HG03196 (cell line): ENCODE measurements around the gene SCN7A.
"Not testable (repeated sequence)": the region's sequence is repeated elsewhere in the genome, so short reads cannot be mapped to it uniquely, and the experiment has no call there.

Source experiments
- ATAC-seq: cut with Tn5 transposase; IDR thresholded peaks from one replicate; pipeline ENCODE4 v1.9.1; 2021; ENCODE audit not compliant: unreplicated experiment

The SCN7A gene

DNA sequence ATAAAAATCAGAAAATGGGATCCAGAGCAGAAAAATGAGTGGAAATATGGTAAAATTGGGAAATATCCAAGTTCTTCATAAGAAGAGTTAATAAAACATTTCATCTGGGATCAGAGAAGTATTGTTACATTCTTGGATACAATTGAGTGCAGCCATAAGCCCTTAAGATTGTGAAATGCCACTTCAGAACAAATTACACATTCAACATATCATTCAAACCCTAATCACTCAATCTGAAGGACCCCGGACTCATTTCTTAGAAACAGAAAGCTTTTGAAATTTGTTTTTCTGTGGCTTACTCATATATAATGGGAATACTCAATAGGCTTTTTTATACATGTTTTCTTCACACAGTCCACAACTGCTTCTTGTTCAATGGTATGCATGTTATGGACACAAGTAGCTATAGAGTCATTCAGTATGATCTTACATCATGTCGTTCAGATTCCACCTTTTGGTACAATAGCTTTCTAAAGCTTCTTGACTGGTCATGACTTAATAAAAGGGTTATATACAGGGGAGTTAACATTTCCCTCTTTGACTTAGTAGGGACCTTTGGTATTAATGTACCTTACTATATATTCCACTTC lies 39.9 kb downstream of the SCN7A start:
- no peak for ATAC-seq

DNA sequence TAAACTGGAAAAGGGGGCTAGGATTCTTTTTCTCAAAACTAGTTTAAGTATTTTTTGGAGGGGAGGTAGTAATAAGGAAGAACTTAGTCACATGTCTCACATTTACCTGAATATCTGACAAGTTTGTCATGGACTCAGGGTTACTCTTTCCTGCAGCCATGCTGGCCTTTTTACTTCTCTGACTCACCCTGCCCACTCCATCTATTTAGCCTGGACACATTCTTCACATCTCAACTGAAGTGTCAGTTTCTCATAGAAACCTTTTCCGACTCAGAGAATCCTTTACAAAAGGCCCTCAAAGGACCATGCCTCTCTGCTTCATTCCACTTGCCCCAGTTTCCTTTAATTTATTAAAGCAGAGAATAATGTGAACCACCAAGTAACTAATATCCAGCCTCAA lies 42.6 kb downstream of the SCN7A start:
- no peak for ATAC-seq

DNA sequence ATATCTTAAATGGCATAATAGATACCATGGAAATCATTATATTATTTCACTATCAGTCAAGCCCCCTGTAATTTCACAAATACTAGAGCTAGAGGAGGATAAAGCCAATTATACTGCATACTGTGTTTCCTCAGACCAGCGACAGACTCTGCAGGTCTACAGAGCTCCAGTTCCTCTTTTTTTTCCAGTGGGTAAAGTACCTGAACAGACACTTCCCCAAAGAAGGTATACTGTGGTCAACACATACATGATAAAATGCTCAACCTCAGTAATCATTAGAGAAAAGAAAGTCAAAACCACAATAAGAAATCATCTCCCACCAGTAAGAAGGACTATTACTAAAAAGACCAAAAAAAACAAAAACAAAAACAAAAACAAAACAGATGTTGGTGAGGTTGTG lies 44.6 kb downstream of the SCN7A start:
- no peak for ATAC-seq

DNA sequence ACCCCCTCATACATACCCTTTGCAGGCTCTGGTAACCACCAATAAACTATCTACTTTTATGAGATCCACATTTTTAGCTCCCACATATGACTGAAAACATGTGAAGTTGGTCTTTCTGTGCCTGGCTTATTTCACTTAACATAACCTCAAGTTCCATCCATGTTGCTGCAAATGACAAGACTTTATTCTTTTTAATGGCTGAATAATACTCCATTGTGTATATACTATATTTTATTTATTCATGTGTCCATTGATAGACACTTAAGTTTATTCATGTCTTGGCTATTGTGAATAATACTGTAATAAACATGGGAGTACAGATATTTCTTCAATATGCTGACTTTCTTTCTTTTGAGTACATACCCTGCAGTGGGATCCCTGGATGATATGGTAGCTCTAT lies 45.9 kb downstream of the SCN7A start:
- no peak for ATAC-seq

DNA sequence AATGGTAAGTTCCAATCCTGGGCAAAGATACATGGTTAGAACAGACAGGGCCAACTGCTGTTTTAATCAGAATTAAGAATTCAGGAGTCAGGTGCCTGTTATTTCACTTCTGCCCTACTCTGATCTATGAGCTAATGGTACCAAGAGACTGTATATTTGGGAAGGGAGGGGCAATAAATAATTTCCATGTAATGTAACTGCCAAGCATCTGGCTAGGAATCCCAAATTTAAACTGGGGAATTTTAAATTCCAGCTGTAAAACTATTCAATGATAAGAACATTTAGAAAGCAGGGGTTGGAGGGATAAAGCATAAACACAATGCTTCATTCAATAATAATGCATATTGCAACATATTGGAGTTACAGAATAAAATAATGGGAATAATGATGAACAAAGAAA lies 49.7 kb downstream of the SCN7A start:
- no peak for ATAC-seq

DNA sequence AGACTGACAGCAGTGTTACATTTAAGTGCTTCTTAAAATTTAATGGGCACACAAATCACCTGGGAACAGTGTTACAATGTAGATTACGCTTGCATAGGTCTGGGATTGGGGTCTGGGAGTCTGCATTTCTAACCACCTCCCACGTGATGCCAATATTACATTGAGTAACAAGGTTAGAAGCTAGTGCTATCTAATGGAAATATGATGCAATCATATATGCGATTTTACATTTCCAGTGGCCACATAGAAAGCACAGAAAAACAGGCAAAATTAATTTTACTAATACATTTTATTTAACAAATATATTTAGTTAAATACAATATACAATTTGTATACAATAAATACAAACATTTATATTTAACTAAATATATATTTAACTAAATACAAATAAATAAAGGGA lies 53.7 kb downstream of the SCN7A start:
- ATAC-seq, result no peak

DNA sequence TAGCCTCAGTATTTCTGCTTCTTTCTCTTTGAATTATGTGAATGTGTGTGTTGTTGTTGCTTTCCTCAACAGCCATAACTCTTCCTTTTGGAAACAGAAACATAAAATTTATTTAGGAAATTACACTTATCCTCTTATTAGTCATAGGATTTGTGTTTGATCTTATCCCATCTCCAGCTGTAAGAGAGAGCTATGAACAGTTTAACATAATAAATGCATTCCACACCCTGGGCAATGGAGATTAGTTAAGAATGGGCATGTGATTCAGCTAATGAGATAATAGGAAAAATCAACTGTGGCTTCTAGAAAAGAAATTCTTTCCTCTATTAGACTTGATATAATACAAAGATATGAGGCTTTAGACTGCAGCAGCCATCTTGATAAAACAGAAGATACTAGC lies 55.0 kb downstream of the SCN7A start:
- no peak for ATAC-seq

DNA sequence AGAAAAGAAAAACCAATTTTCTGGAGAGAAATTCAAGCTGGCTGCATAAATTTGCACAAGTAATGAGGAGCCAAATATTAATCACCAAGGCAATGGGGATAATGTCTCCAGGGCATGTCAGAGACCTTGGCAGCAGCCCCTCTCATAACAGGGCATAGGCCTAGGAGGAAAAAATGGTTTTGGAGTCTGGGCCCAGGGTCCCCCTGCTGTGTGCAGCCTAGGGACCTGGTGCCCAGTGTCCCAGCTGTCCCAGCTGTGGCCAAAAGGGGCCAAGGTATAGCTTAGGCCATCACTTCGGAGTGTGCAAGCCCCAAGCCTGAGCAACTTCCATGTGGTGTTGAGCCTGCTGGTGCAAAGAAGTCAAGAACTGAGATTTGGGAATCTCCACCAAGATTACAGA lies 57.1 kb downstream of the SCN7A start:
- no peak for ATAC-seq

DNA sequence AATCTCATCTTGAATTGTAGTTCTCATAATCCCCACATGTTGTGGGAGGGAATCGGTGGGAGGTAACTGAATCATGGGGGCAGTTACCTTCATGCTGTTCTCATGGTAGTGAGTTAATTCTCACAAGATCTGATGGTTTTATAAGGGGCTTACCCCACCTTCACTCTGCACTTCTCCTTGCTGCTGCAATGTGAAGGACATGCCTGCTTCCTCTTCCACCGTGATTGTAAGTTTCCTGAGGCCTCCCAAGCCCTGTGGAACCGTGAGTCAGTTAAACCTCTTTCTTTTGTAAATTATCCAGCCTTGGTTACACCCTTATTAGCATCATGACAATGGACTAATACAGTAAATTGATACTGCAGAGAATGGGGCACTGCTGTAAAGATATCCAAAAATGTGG lies 57.9 kb downstream of the SCN7A start:
- ATAC-seq, result no peak

DNA sequence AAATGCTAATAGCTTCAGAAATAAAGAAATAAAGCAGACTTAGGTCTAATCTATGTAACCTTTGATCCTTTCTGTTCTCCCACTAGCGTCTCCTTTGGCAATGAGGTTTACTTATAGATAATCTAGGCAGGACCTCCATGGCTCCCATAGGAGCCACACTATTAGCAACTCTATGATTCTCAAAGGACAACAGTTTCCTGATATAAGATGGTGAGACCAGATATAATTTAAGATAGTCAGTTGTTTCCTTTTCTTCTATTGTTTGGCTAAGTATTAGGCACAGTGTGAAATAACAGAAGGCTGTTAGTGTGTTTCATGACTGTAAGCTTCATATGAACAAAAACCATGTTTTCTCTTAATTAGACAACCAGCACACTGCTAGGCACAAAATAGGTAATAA lies 59.6 kb downstream of the SCN7A start:
- ATAC-seq, result no peak

DNA sequence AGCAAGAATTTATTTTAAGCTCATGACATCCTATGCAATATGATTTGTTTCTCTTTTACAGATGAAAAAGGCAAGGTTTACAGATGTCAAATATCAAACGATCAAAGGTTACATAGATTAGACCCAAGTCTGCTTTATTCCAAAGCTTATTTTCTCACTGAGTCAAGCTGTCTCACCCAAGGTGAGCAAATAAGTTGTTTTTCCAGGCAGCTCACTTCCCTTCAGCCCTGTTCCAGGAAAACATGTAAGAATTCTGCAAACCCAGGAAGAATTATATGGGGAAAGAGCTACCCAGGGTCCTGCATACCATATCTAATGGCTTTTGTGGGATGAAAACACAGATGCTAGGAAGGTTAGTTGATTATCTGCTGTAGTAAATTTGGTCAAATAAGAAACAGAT lies 60.6 kb downstream of the SCN7A start:
- no peak for ATAC-seq

DNA sequence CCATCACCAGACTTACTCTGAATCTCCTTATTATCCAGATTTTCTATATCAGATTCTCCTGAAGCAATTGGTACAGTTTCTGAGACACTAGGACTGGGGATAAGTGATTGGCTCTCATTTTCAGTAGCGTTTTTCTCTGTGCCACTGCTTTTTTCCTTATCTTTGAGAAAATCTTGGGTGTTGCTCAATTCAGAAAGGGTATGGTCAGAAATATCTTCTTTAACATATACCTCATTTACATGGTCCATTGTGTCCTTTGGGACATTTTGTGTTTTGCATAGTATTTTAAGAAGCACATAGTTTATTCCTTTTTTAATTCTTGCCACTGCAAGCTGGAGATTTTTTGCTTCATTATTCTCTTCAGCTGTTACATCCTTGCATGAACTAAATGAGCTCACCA lies 61.7 kb downstream of the SCN7A start:
- no peak for ATAC-seq

DNA sequence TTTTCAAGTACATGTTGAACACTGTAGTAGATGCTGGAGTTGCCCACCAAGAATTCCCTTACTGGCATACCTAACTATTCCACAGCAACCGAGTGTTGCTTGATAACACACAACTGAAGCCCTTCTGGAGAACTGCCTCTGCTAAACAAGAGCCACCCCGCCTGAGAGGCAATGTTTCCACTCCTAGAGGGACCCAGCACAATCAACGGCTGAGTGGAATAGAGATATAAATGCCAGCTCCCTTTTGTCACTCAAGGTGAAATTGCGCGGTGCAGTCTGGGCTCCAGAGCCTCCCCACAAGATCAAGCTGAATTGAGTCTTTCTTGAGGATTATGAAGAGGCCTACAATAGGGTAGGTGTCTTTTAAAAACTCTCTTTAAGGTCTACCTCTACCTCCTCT lies 69.2 kb downstream of the SCN7A start:
- ATAC-seq, result no peak

DNA sequence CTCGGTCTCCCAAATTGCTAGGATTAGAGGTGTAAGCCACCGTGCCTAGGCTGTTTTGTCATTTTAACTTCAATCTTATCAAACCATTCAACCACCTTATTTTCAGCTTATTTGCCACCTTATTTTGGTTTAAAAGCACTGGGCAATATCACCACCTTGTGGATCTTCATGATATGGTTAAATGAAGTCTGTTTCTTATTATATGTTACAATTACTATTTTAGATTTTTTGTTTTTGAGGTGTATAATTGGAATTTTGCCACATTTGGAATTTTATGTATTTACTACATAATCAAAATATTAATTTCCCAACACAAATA lies 74.5 kb downstream of the SCN7A start:
- no peak for ATAC-seq

DNA sequence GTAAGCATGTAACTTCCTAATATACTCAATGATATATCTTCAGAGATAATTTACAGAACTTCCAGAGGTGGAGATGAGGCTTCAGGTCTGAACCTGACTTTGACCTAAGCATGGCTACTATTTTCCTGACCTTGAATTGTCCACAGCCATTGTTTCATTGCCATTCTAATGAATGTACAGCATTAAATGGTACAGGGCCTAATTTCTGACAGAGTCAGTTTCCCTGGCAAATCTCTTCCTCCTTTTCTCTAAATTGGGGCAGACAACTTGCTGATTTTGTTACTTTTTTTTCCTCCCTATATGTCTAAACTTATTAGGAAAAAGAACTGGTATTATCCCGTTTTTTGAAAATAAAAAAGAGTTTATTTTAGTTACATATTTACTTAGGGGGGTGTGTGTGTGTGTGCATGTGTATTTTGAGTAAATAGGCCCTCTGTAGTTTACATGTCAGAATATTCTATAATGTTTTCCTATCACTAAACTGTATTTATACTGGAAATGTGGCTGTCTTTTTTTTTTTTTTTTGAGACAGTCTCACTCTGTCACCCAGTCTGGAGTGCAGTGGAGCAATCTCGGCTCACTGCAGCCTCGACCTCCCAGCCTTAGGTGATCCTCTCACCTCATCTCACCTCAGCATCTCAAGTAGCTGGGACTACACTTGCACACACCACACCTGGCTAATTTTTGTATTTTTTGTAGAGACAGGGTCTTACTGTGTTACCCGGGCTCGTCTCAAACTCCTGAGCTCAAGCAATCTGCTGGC lies 75.0 kb downstream of the SCN7A start:
- ATAC-seq, result no peak

DNA sequence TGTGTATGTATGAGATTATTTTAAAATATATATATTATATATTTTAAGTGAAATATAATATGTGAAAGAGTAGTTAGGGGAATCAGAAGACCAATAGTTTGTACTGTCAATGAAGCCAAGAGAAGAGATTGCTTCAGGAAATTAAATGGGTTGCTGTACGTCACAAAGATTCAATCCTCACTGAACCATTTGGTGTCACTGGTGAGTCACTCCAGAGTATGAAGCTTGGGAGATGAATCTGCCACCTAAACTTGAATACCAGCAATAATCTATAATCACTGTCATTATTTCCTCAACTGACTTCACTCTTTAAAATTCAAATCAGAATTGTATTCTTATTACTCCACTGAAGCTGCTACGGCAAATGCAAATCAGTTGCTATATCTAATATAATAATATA lies 76.4 kb downstream of the SCN7A start:
- no peak for ATAC-seq

DNA sequence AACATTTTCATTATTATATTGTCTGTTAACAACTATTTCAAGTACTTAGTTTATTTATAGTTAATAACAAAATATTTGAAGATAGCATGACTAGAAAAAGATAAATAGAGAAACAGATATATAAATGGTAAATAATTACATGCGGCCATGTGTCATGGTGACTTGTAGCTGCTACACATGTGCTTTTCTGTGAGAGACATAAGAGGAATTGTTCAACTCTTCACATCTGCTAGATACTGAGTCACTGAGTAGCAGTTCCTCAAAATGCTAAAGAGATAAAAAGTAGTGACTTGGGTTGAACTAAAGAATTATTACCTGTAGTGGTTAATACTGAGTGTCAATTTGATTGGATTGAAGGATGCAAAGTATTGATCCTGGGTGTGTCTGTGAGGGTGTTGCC lies 80.8 kb downstream of the SCN7A start:
- no peak for ATAC-seq

DNA sequence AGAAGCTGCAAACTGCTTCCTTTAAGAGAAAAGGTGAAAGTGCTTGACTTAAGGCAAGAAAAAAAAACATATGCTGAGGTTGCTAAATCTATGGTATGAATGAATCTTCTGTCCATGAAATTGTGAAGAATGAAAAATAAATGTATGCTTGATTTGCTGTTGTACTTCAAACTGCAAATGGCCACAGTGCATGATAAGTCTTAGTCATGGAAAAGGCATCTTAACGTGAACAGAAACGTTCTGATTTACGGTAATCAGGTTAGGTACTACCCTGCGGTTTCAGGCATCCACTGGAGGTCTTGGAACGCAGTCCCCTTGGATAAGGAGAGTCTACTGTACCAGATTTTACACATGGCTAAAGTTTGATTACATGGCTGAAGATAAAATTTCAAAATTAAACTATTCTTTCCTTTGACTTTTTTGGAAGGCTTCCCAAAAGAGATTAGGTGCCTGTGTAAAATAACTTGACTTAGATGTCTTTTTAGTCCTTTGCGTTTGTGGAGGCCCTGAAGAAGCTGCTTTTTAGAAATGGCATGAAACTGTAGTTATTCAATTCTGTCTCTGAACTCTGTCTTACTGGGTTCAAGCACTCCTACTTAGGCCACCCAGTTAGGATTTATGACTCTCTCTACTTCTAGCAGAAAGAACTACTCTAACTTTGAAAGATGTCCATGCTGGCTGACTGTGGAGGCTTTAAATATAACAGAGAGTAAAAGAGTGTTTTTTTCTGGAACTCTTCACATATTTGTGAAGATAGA lies 82.4 kb downstream of the SCN7A start:
- ATAC-seq, result no peak

DNA sequence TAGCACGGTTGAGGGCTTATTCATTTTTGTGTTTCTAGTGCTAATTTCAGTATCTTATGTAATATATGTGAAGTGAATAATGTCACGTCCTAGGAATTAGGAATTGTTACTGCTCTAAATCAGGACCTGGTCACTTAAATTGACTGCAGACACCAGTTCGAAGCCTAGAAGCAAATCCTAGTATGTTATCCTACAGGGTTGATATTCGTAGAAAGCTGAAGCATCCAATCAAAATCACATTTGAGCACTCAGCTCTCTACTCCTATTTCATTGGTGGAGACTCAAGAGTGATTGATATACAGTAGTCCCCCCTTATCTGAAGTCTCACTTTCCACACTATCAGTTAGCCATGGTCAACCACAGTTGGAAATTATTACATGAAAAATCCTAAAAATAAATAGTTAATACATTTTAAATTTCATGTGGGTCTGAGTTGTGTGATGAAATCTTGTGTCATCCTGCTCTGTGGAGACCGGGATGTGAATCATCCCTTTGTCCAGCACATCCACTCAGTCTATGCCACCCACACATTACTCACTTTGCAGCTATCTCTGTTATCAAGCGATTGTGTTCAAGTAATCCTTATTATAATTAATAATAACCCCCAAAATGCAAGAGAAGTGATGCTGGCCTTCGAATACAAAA lies 83.1 kb downstream of the SCN7A start:
- ATAC-seq, result no peak

DNA sequence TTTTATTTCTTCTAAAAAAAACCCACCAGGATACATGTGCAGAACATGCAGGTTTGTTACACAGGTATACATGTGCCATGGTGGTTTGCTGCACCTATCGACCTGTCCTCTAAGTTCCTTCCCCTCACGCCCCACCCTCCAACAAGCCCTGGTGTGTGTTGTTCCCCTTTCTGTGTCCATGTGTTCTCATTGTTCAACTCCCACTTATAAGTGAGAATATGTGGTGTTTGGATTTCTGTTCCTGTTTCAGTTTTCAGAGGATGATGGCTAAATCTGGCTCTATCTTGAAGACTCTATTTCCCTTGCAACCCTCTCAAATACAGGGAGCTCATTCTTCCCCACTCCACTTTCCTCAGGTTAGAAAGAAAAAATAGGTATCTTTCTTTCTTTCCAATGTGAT lies 86.3 kb downstream of the SCN7A start:
- ATAC-seq, result not testable (repeated sequence)

DNA sequence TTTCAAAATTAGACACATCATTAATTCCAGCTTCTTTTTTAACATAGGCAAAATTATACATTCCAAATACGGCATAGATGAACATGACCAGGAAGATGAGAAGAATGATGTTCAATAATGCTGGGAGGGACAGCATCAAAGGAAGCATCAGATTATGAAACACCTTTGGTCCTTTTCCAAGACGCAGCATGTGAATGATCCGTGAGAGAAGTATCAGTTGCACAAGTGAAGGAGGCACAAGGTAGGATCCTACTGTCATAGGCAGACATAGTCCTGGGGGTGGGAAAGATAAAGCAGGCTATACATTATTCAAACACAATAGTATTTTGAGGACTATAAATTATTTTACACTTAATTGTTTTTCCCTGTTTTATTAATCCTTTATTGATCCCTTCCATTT lies 87.7 kb downstream of the SCN7A start:
- no peak for ATAC-seq

DNA sequence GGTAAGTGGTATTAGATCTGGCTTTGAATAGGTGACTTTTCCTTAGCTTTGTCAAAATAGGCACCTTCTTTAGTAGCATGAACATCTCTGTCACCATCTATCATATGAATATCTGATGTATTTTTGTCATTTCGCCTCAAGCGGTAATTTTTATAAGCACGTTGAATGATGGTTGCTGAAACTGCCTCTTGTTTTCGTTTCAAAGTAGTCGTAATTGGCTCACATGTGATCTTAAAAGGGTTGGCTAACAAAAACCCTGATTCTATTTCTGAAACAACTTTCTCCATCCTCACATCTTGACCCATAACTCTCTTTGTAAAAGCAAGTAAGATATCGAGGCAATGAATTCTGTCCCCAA lies 88.5 kb downstream of the SCN7A start:
- no peak for ATAC-seq
